MM.1S (cell line): Measurements from ENCODE around the gene HOXA11.

Source experiments
- CTCF ChIP-seq: fragments of 300-600 bp; sonication (generic); IDR thresholded peaks from 2 replicates; pipeline ENCODE4 v1.5.1; 2016; ENCODE audit warnings: antibody characterized with exemption, low read length, mixed read lengths
- EZH2 ChIP-seq: fragments of 300-600 bp; sonication (generic); optimal IDR thresholded peaks from 2 replicates; pipeline ENCODE3; 2017; ENCODE audit warnings: low read depth, mild to moderate bottlenecking, antibody characterized with exemption, low read length, mixed read lengths
- EZH2phosphoT487 ChIP-seq: fragments of 300-600 bp; sonication (generic); IDR thresholded peaks from 2 replicates; pipeline ENCODE4 v1.6.1; 2018; ENCODE audit warnings: antibody characterized with exemption, low read length

GRCh38 chr7:27214239-27214950, 29.4 kb upstream of the HOXA11 start:
- TF ChIP-seq CTCF = no peak
- TF ChIP-seq EZH2 = no peak
- no peak for TF ChIP-seq EZH2phosphoT487
